CD4-positive, alpha-beta T cell treated with Interleukin-6 for 4 hours (primary cell): ENCODE results near the gene JAZF1.

Source experiments
- DNase-seq: peaks from one replicate; pipeline ENCODE4 v3.0.0-alpha.2; 2020; ENCODE audit warnings: mixed read lengths

JAZF1 gene

GRCh38 chr7:28102797-28103196, 77.8 kb downstream of the JAZF1 start:
- no peak for DNase-seq

GRCh38 chr7:28096713-28097112, 83.9 kb downstream of the JAZF1 start:
- peak; percentile 62 for DNase-seq

GRCh38 chr7:28095231-28095630, 85.4 kb downstream of the JAZF1 start:
- no peak for DNase-seq

GRCh38 chr7:28093623-28094232, 86.9 kb downstream of the JAZF1 start:
- DNase-seq = peak; percentile 54

GRCh38 chr7:28091190-28091589, 89.4 kb downstream of the JAZF1 start:
- DNase-seq = no peak

- DNase-seq = no peak
Observed at GRCh38 chr7:28088901-28089714, 91.5 kb downstream of the JAZF1 start.

- DNase-seq = no peak
Observed at GRCh38 chr7:28088032-28088431, 92.6 kb downstream of the JAZF1 start.

GRCh38 chr7:28086198-28086597, 94.4 kb downstream of the JAZF1 start:
- no peak for DNase-seq

GRCh38 chr7:28083998-28084985, 96.3 kb downstream of the JAZF1 start:
- DNase-seq = no peak

GRCh38 chr7:28083164-28083997, 97.2 kb downstream of the JAZF1 start:
- no peak for DNase-seq

GRCh38 chr7:28082071-28082470, 98.5 kb downstream of the JAZF1 start:
- DNase-seq = no peak

- DNase-seq = no peak
Observed at GRCh38 chr7:28081016-28081415, 99.6 kb downstream of the JAZF1 start.

GRCh38 chr7:28078036-28078901, 102.3 kb downstream of the JAZF1 start:
- DNase-seq = peak; percentile 58

- DNase-seq = no peak
Observed at GRCh38 chr7:28077616-28078015, 103.0 kb downstream of the JAZF1 start.

- no peak for DNase-seq
Observed at GRCh38 chr7:28076423-28077200, 104.0 kb downstream of the JAZF1 start.

GRCh38 chr7:28075674-28076358, 104.8 kb downstream of the JAZF1 start:
- DNase-seq = no peak

- DNase-seq = no peak
Observed at GRCh38 chr7:28072876-28073514, 107.6 kb downstream of the JAZF1 start.

- no peak for DNase-seq
Observed at GRCh38 chr7:28071570-28071969, 109.0 kb downstream of the JAZF1 start.
